ENCODE results near the gene TOMM20.

GRCh38 chr1:235077163-235077540 lies 51.5 kb downstream of the TOMM20 start:
- TF ChIP-seq, protein P1, sequence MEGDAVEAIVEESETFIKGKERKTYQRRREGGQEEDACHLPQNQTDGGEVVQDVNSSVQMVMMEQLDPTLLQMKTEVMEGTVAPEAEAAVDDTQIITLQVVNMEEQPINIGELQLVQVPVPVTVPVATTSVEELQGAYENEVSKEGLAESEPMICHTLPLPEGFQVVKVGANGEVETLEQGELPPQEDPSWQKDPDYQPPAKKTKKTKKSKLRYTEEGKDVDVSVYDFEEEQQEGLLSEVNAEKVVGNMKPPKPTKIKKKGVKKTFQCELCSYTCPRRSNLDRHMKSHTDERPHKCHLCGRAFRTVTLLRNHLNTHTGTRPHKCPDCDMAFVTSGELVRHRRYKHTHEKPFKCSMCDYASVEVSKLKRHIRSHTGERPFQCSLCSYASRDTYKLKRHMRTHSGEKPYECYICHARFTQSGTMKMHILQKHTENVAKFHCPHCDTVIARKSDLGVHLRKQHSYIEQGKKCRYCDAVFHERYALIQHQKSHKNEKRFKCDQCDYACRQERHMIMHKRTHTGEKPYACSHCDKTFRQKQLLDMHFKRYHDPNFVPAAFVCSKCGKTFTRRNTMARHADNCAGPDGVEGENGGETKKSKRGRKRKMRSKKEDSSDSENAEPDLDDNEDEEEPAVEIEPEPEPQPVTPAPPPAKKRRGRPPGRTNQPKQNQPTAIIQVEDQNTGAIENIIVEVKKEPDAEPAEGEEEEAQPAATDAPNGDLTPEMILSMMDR (IDR thresholded peaks at IDR 0.05): no peak
- TF ChIP-seq POLR2A (IDR thresholded peaks at IDR 0.05): no peak

All from testis (tissue), 2 donors.